Measurements from ENCODE around the gene ZNF335. TPM values are rescaled to one million over a fixed set of nuclear protein-coding genes. Genes with fewer than 3 reads are reported as not detected.

ZNF335 gene
- total and polyA plus RNA-seq, 2 donors (not counting 3 experiments of a cell fraction or from before 2014, with no cell fraction given), result 17.3 to 22.8 TPM

DNA sequence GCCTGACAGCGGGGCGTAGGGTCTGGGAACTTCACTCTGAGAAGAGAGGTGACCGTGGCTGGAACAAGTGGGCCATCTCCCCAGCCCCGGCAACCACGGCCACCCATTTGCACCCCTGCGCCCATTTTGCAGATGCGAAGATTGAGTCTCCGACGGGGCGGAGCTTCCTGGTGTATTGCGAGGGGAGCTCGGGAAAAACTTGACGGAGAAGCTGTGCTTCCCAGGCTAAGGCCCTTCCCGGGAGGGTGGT lies 653 bp downstream of the ZNF335 start:
- Histone ChIP-seq H3K79me2 (ENCODE audit: control insufficient read depth, insufficient read depth, low read length) (peaks cover 23% of the 10 kb centered on the region), H3K36me3 (ENCODE audit: control insufficient read depth in 2 of 2, extremely low read depth in 1 of 2, insufficient read depth in 2 of 2, low read length in 2 of 2) (peaks cover 0 to 17% of the 10 kb centered on the region in 2 experiments), H3K4me1 (ENCODE audit: control insufficient read depth, extremely low read depth, insufficient read depth, low read length) (peaks cover 14% of the 10 kb centered on the region), H3K4me3 (replicated peaks in 1 of 3; ENCODE audit: insufficient read depth in 1 of 3, low read depth in 1 of 3, low read length in 3 of 3) (peak overlapping the region; percentile 52 to 79 (median 72)), H2AFZ (ENCODE audit: low read depth, low read length) (peak overlapping the region; percentile 66), H3K27me3 (ENCODE audit: control insufficient read depth in 2 of 2, insufficient read depth in 2 of 2, low read length in 2 of 2) (peaks cover 0 to 2% of the 10 kb centered on the region in 2 experiments), H3K9me1 (replicated peaks; ENCODE audit: control insufficient read depth, extremely low read depth, insufficient read depth, low read length) (no peaks in the 10 kb centered on the region), H3K4me2 (ENCODE audit: insufficient read depth, low read length) (peak overlapping the region; percentile 81), H3K9me3 (replicated peaks; ENCODE audit: control insufficient read depth, insufficient read depth, low read length) (no peaks in the 10 kb centered on the region), H4K20me1 (replicated peaks; ENCODE audit: control insufficient read depth, extremely low read depth, insufficient read depth, low read length) (no peaks in the 10 kb centered on the region), H3K9ac (replicated peaks; ENCODE audit: extremely low read depth, insufficient read depth, low read length) (peak overlapping the region; percentile 100), H3K27ac (ENCODE audit: insufficient read depth, low read depth, low read length) (peak overlapping the region; percentile 100)
- dilution Hi-C loops (cut with MboI; ENCODE audit: extremely low pct_ligation_motif_present, low sequenced_read_pairs), result no loop called here
- POLR2A ChIA-PET, result interaction anchor here (0.6 kb wide), 1 partner anchor 36 kb away, joined by 4 read pairs; no protein-coding TSS in a partner anchor
- CTCF ChIA-PET, result interaction anchor here (0.9 to 8.7 kb wide), 15 partner anchors 12 to 172 kb away, joined by 3 to 80 read pairs (median 11); partner anchors contain the start of genes CTSA, NEURL2, SNX21 and ZSWIM1
- intact Hi-C loops (cut with micrococcal nuclease), result loop anchor here (2.0 to 5.0 kb wide), 2 partner anchors 81 to 1004 kb away; partner anchors contain the start of genes CTSA, NEURL2 and STK4
- BruUV-seq (replicated peaks), result no TSS peak
- FAIRE-seq, result no peak
- TF ChIP-seq, protein P1, sequence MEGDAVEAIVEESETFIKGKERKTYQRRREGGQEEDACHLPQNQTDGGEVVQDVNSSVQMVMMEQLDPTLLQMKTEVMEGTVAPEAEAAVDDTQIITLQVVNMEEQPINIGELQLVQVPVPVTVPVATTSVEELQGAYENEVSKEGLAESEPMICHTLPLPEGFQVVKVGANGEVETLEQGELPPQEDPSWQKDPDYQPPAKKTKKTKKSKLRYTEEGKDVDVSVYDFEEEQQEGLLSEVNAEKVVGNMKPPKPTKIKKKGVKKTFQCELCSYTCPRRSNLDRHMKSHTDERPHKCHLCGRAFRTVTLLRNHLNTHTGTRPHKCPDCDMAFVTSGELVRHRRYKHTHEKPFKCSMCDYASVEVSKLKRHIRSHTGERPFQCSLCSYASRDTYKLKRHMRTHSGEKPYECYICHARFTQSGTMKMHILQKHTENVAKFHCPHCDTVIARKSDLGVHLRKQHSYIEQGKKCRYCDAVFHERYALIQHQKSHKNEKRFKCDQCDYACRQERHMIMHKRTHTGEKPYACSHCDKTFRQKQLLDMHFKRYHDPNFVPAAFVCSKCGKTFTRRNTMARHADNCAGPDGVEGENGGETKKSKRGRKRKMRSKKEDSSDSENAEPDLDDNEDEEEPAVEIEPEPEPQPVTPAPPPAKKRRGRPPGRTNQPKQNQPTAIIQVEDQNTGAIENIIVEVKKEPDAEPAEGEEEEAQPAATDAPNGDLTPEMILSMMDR (IDR thresholded peaks at IDR 0.05; ENCODE audit: extremely low read depth in 1 of 2, insufficient read depth in 1 of 2, low read depth in 1 of 2, low read length in 2 of 2), result no peak
- TF ChIP-seq FOS (IDR thresholded peaks at IDR 0.05; ENCODE audit: borderline replicate concordance, insufficient read depth, low read length), result no peak
- TF ChIP-seq JUN (IDR thresholded peaks at IDR 0.05; ENCODE audit: borderline replicate concordance, insufficient read depth, insufficient read length, low read depth), result no peak
- no peak for TF ChIP-seq EZH2 (IDR thresholded peaks at IDR 0.05; ENCODE audit: borderline replicate concordance, low read depth, low read length, severe bottlenecking)
- TF ChIP-seq GATA2 (IDR thresholded peaks at IDR 0.05; ENCODE audit: insufficient read depth, insufficient read length, low read depth, low read length), result no peak
- TF ChIP-seq POLR2A (IDR thresholded peaks at IDR 0.05; ENCODE audit: low read depth, low read length), result no peak
- TF ChIP-seq, protein P2, sequence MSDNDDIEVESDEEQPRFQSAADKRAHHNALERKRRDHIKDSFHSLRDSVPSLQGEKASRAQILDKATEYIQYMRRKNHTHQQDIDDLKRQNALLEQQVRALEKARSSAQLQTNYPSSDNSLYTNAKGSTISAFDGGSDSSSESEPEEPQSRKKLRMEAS (IDR thresholded peaks at IDR 0.05; ENCODE audit: insufficient read depth, insufficient read length), result no peak
- TF ChIP-seq POLR2AphosphoS5 (IDR thresholded peaks at IDR 0.05; ENCODE audit: insufficient read depth, low read depth, low read length), result no peak
- no peak for TF ChIP-seq MYC (IDR thresholded peaks at IDR 0.05; ENCODE audit: low read depth, low read length)
- no peak for DNase-seq (ENCODE audit: low read depth, low spot score)
